Stimulated activated CD4-positive, alpha-beta T cell treated with anti-CD3 and anti-CD28 coated beads, Interleukin-4, amount 100 ng/mL, for 24 hours (primary cell): ENCODE measurements around the gene CSTF3.
"Not testable (repeated sequence)": the region's sequence is repeated elsewhere in the genome, so short reads cannot be mapped to it uniquely, and the experiment has no call there.

Experiments used
- DNase-seq: peaks from one replicate; pipeline ENCODE4 v3.0.0-alpha.2; 2020

CSTF3 gene

GRCh38 chr11:33072465-33072864, 88.8 kb downstream of the CSTF3 start:
- no peak for DNase-seq

- DNase-seq = no peak
Measured at GRCh38 chr11:33068611-33069340, 92.5 kb downstream of the CSTF3 start.

- no peak for DNase-seq
Measured at GRCh38 chr11:33067294-33067693, 94.0 kb downstream of the CSTF3 start.

GRCh38 chr11:33065445-33066178, 95.7 kb downstream of the CSTF3 start:
- DNase-seq = peak; percentile 76

- DNase-seq = no peak
Measured at GRCh38 chr11:33064866-33065265, 96.4 kb downstream of the CSTF3 start.

GRCh38 chr11:33064033-33064825, 97.1 kb downstream of the CSTF3 start:
- DNase-seq = no peak

GRCh38 chr11:33063326-33063881, 97.9 kb downstream of the CSTF3 start:
- DNase-seq = peak; percentile 19

GRCh38 chr11:33062137-33062536, 99.1 kb downstream of the CSTF3 start:
- no peak for DNase-seq

GRCh38 chr11:33060271-33060670, 101.0 kb downstream of the CSTF3 start:
- DNase-seq = no peak

GRCh38 chr11:33059331-33060007, 101.8 kb downstream of the CSTF3 start:
- DNase-seq = no peak

- DNase-seq = no peak
Measured at GRCh38 chr11:33057284-33057683, 104.0 kb downstream of the CSTF3 start.

- DNase-seq = no peak
Measured at GRCh38 chr11:33055375-33055774, 105.9 kb downstream of the CSTF3 start.

- no peak for DNase-seq
Measured at GRCh38 chr11:33052231-33052630, 109.0 kb downstream of the CSTF3 start.

- DNase-seq = not testable (repeated sequence)
Measured at GRCh38 chr11:33049565-33050408, 111.5 kb downstream of the CSTF3 start.

GRCh38 chr11:33048701-33049100, 112.6 kb downstream of the CSTF3 start:
- DNase-seq = not testable (repeated sequence)

GRCh38 chr11:33045551-33046255, 115.6 kb downstream of the CSTF3 start:
- DNase-seq = no peak

GRCh38 chr11:33044285-33044756, 117.0 kb downstream of the CSTF3 start:
- DNase-seq = no peak

GRCh38 chr11:33043221-33043830, 118.0 kb downstream of the CSTF3 start:
- DNase-seq = no peak

GRCh38 chr11:33040862-33041453, 120.3 kb downstream of the CSTF3 start:
- no peak for DNase-seq
